GM19438 (cell line): Measurements from ENCODE around the gene GREM1.

Source experiments
- ATAC-seq: cut with Tn5 transposase; IDR thresholded peaks from one replicate; pipeline ENCODE4 v1.9.1; 2021; ENCODE audit warnings: low read depth; ENCODE audit not compliant: unreplicated experiment

The GREM1 gene

GRCh38 chr15:32694222-32694983, 23.4 kb upstream of the GREM1 start:
- no peak for ATAC-seq

- ATAC-seq, result no peak
Observed at GRCh38 chr15:32698773-32699390, 18.9 kb upstream of the GREM1 start.

GRCh38 chr15:32700501-32701150, 17.2 kb upstream of the GREM1 start:
- ATAC-seq, result no peak

- ATAC-seq, result no peak
Observed at GRCh38 chr15:32701863-32702262, 15.9 kb upstream of the GREM1 start.

GRCh38 chr15:32704395-32704981, 13.3 kb upstream of the GREM1 start:
- no peak for ATAC-seq

GRCh38 chr15:32705446-32705845, 12.4 kb upstream of the GREM1 start:
- no peak for ATAC-seq

- ATAC-seq, result no peak
Observed at GRCh38 chr15:32706704-32707103, 11.1 kb upstream of the GREM1 start.

GRCh38 chr15:32707436-32707835, 10.4 kb upstream of the GREM1 start:
- ATAC-seq, result no peak

- ATAC-seq, result no peak
Observed at GRCh38 chr15:32709295-32710033, 8.3 kb upstream of the GREM1 start.

- no peak for ATAC-seq
Observed at GRCh38 chr15:32715276-32715675, 2.5 kb upstream of the GREM1 start.

GRCh38 chr15:32716216-32716914, 1.4 kb upstream of the GREM1 start:
- ATAC-seq, result no peak

GRCh38 chr15:32716915-32717425, 834 bp upstream of the GREM1 start:
- ATAC-seq, result no peak

- ATAC-seq, result no peak
Observed at GRCh38 chr15:32718227-32718820, 520 bp downstream of the GREM1 start.

- ATAC-seq, result no peak
Observed at GRCh38 chr15:32718821-32719716, 1.3 kb downstream of the GREM1 start.

- ATAC-seq, result no peak
Observed at GRCh38 chr15:32721596-32721995, 3.8 kb downstream of the GREM1 start.

GRCh38 chr15:32722136-32722535, 4.3 kb downstream of the GREM1 start:
- ATAC-seq, result no peak

- no peak for ATAC-seq
Observed at GRCh38 chr15:32723171-32723948, 5.6 kb downstream of the GREM1 start.
